CD8-positive, alpha-beta memory T cell (primary cell): ENCODE data around the gene ARVCF. TPM values are rescaled to one million over a fixed set of nuclear protein-coding genes. Genes with fewer than 3 reads are reported as not detected.
"Not testable (repeated sequence)": the region's sequence is repeated elsewhere in the genome, so short reads cannot be mapped to it uniquely, and the experiment has no call there.

Source experiments
- CTCF ChIA-PET: fragments of 350-600 bp; sonication (Branson Sonifier 250); formaldehyde crosslinking; loops from one replicate; lab custom pipeline; 2021; ENCODE audit warnings: antibody characterized with exemption; lab: Charles Lee
- POLR2A ChIA-PET: fragments of 350-600 bp; sonication (Branson Sonifier 250); formaldehyde crosslinking; loops from one replicate; lab custom pipeline; 2021; ENCODE audit warnings: antibody characterized with exemption; lab: Charles Lee
- DNase-seq, 5 donors: peaks; one replicate each; pipeline versions ENCODE4 v3.0.0 to v3.0.0-alpha.2; 2020 to 2022; ENCODE audit warnings: mixed read lengths in 1 of 5
- H3K27ac ChIP-seq: one replicate; pipeline ENCODE4 v1.7.0; 2013; ENCODE audit warnings: low read depth, mild to moderate bottlenecking, low read length, moderate library complexity
- H3K27me3 ChIP-seq: 2 replicates; pipeline ENCODE4 v1.7.0; 2013; ENCODE audit warnings: low read length, mild to moderate bottlenecking; ENCODE audit not compliant: insufficient read depth, poor library complexity, severe bottlenecking
- H3K36me3 ChIP-seq: 2 replicates; pipeline ENCODE4 v1.7.0; 2013; ENCODE audit warnings: mild to moderate bottlenecking, low read length, moderate library complexity; ENCODE audit not compliant: insufficient read depth
- H3K4me1 ChIP-seq: 2 replicates; pipeline ENCODE4 v1.7.0; 2013; ENCODE audit warnings: mild to moderate bottlenecking, low read length, moderate library complexity; ENCODE audit not compliant: insufficient read depth
- H3K4me3 ChIP-seq: 2 replicates; pipeline ENCODE4 v1.7.0; 2013; ENCODE audit warnings: mild to moderate bottlenecking, low read length
- H3K9me3 ChIP-seq: 2 replicates; pipeline ENCODE4 v1.7.0; 2013; ENCODE audit warnings: mild to moderate bottlenecking, low read length
- H3K27ac Mint-ChIP-seq, 8 donors: one replicate each; pipeline ENCODE4 v1.8.0; 2020 to 2021; ENCODE audit warnings: mixed read lengths in 8 of 8, mild to moderate bottlenecking in 6 of 8, inconsistent platforms in 3 of 8, moderate library complexity in 3 of 8
- H3K27me3 Mint-ChIP-seq, 2 donors: one replicate each; pipeline ENCODE4 v1.8.0; 2020 to 2021; ENCODE audit warnings: mixed read lengths in 2 of 2, mild to moderate bottlenecking in 1 of 2, moderate library complexity in 1 of 2
- H3K36me3 Mint-ChIP-seq, 3 donors: one replicate each; pipeline ENCODE4 v1.8.0; 2020 to 2021; ENCODE audit warnings: mixed read lengths in 3 of 3, inconsistent platforms in 1 of 3, mild to moderate bottlenecking in 1 of 3
- H3K4me1 Mint-ChIP-seq, 3 donors: one replicate each; pipeline ENCODE4 v1.8.0; 2020 to 2021; ENCODE audit warnings: mixed read lengths in 3 of 3, inconsistent platforms in 1 of 3, mild to moderate bottlenecking in 1 of 3
- H3K4me3 Mint-ChIP-seq, 7 donors: one replicate each; pipeline ENCODE4 v1.8.0; 2020 to 2021; ENCODE audit warnings: mixed read lengths in 7 of 7, mild to moderate bottlenecking in 6 of 7, moderate library complexity in 4 of 7, inconsistent platforms in 2 of 7
- H3K9me3 Mint-ChIP-seq, 5 donors: one replicate each; pipeline ENCODE4 v1.8.0; 2020 to 2022; ENCODE audit warnings: mixed read lengths in 5 of 5, mild to moderate bottlenecking in 3 of 5, moderate library complexity in 2 of 5, inconsistent platforms in 1 of 5
- polyA plus RNA-seq: library from polyadenylated mRNA; unstranded; fragments of 300-500 nt; fragmentation: Illumina TruSeq; gene quantifications from one replicate; pipeline ENCODE4 v1.2.3, GENCODE V29; 2021
- total RNA-seq, 2 experiments: library from RNA; stranded (reverse); gene quantifications; one replicate each; pipeline ENCODE4 v1.2.3, GENCODE V29; 2021

ARVCF gene
- total and polyA plus RNA-seq, 3 experiments from 2014 or later = 0.92 to 1.8 (median 1.4) TPM

- no peak overlapping the region for H3K27ac ChIP-seq
- no peak for DNase-seq
- Mint-ChIP-seq H3K36me3 (peaks cover 13 to 34% (median 28%) of the 10 kb centered on the region in 3 donors), H3K27ac (peak overlapping the region in 3 of 8 donors; percentile 26 to 62 (median 43)), H3K9me3 (peaks cover 6 to 19% (median 13%) of the 10 kb centered on the region in 5 donors), H3K27me3 (no peaks in the 10 kb centered on the region), H3K4me3 (peak overlapping the region in 1 of 7 donors; percentile 95), H3K4me1 (peaks cover 25 to 31% (median 27%) of the 10 kb centered on the region in 3 donors)
- H3K36me3 ChIP-seq = no peaks in the 10 kb centered on the region
- CTCF ChIA-PET = no interaction called here
- POLR2A ChIA-PET = no interaction called here
- peaks cover 21% of the 10 kb centered on the region for H3K4me1 ChIP-seq
- H3K27me3 ChIP-seq = no peaks in the 10 kb centered on the region
- H3K4me3 ChIP-seq = no peak overlapping the region
- H3K9me3 ChIP-seq = no peaks in the 10 kb centered on the region
These were observed 78.8 kb downstream of the ARVCF start for GRCh38 chr22:19937616-19938473.

GRCh38 chr22:19936513-19936912 is 80.1 kb downstream of the ARVCF start:
- H3K4me1 Mint-ChIP-seq = peaks cover 17 to 21% (median 17%) of the 10 kb centered on the region in 3 donors
- no peaks in the 10 kb centered on the region for H3K27me3 Mint-ChIP-seq
- peak overlapping the region in 1 of 8 donors; percentile 75 for H3K27ac Mint-ChIP-seq
- H3K27me3 ChIP-seq = no peaks in the 10 kb centered on the region
- H3K9me3 ChIP-seq = no peaks in the 10 kb centered on the region
- ChIA-PET POLR2A (no interaction called here), CTCF (no interaction called here)
- peaks cover 12% of the 10 kb centered on the region for H3K4me1 ChIP-seq
- peaks cover 13 to 28% (median 28%) of the 10 kb centered on the region in 3 donors for H3K36me3 Mint-ChIP-seq
- no peak overlapping the region for H3K4me3 ChIP-seq
- no peak overlapping the region for H3K4me3 Mint-ChIP-seq
- DNase-seq = no peak
- no peaks in the 10 kb centered on the region for H3K36me3 ChIP-seq
- H3K27ac ChIP-seq = no peak overlapping the region
- H3K9me3 Mint-ChIP-seq = peaks cover 6 to 19% (median 13%) of the 10 kb centered on the region in 5 donors

- H3K27ac ChIP-seq, POLR2A ChIA-PET, H3K9me3 ChIP-seq, H3K4me3 Mint-ChIP-seq, H3K27me3 ChIP-seq, H3K4me1 ChIP-seq, H3K27ac Mint-ChIP-seq, DNase-seq, H3K4me1 Mint-ChIP-seq, CTCF ChIA-PET, H3K4me3 ChIP-seq, H3K27me3 Mint-ChIP-seq, H3K36me3 ChIP-seq: not testable (repeated sequence)
- peaks cover 6 to 19% (median 13%) of the 10 kb centered on the region in 5 donors for H3K9me3 Mint-ChIP-seq
- H3K36me3 Mint-ChIP-seq = peaks cover 13 to 32% (median 28%) of the 10 kb centered on the region in 3 donors
These were observed 81.4 kb downstream of the ARVCF start for GRCh38 chr22:19935123-19935718.

- Mint-ChIP-seq H3K27ac (peak overlapping the region in 3 of 8 donors; percentile 51 to 72 (median 68)), H3K27me3 (no peaks in the 10 kb centered on the region), H3K4me3 (no peak overlapping the region), H3K9me3 (peaks cover 6 to 19% (median 13%) of the 10 kb centered on the region in 5 donors), H3K4me1 (peaks cover 0 to 6% (median 3%) of the 10 kb centered on the region in 3 donors), H3K36me3 (peaks cover 13 to 34% (median 28%) of the 10 kb centered on the region in 3 donors)
- POLR2A ChIA-PET = no interaction called here
- Histone ChIP-seq H3K9me3 (no peaks in the 10 kb centered on the region), H3K27me3 (no peaks in the 10 kb centered on the region), H3K4me1 (no peaks in the 10 kb centered on the region), H3K4me3 (no peak overlapping the region), H3K36me3 (no peaks in the 10 kb centered on the region), H3K27ac (no peak overlapping the region)
- CTCF ChIA-PET = interaction anchor here (1.0 kb wide), 1 partner anchor 24 kb away, joined by 4 read pairs; no protein-coding TSS in a partner anchor
- DNase-seq = no peak
These were observed 83.0 kb downstream of the ARVCF start for GRCh38 chr22:19933341-19934241.

- H3K27me3 ChIP-seq = no peaks in the 10 kb centered on the region
- Mint-ChIP-seq H3K4me3 (no peak overlapping the region), H3K9me3 (peaks cover 6 to 19% (median 13%) of the 10 kb centered on the region in 5 donors), H3K27ac (peak overlapping the region in 1 of 8 donors; percentile 36), H3K36me3 (peaks cover 13 to 35% (median 23%) of the 10 kb centered on the region in 3 donors), H3K4me1 (peaks cover 3 to 6% (median 5%) of the 10 kb centered on the region in 3 donors), H3K27me3 (no peaks in the 10 kb centered on the region)
- CTCF ChIA-PET = interaction anchor here (1.1 kb wide), 1 partner anchor 202 kb away, joined by 3 read pairs; no protein-coding TSS in a partner anchor
- no peaks in the 10 kb centered on the region for H3K4me1 ChIP-seq
- peaks cover 4% of the 10 kb centered on the region for H3K36me3 ChIP-seq
- no peak overlapping the region for H3K27ac ChIP-seq
- POLR2A ChIA-PET = no interaction called here
- H3K9me3 ChIP-seq = no peaks in the 10 kb centered on the region
- H3K4me3 ChIP-seq = no peak overlapping the region
- no peak for DNase-seq
These were observed 84.0 kb downstream of the ARVCF start for GRCh38 chr22:19932367-19933206.

GRCh38 chr22:19931514-19931913 is 85.1 kb downstream of the ARVCF start:
- Histone ChIP-seq H3K4me3 (no peak overlapping the region), H3K4me1 (no peaks in the 10 kb centered on the region), H3K36me3 (peaks cover 4% of the 10 kb centered on the region), H3K27ac (no peak overlapping the region), H3K9me3 (no peaks in the 10 kb centered on the region), H3K27me3 (no peaks in the 10 kb centered on the region)
- CTCF ChIA-PET = interaction anchor here (1.1 kb wide), 1 partner anchor 201 kb away, joined by 3 read pairs; no protein-coding TSS in a partner anchor
- POLR2A ChIA-PET = no interaction called here
- DNase-seq = no peak
- no peaks in the 10 kb centered on the region for H3K27me3 Mint-ChIP-seq
- peaks cover 11 to 27% (median 12%) of the 10 kb centered on the region in 3 donors for H3K36me3 Mint-ChIP-seq
- peaks cover under 1 to 13% (median 10%) of the 10 kb centered on the region in 5 donors for H3K9me3 Mint-ChIP-seq
- peaks cover 3 to 6% (median 5%) of the 10 kb centered on the region in 3 donors for H3K4me1 Mint-ChIP-seq
- no peak overlapping the region for H3K27ac Mint-ChIP-seq
- H3K4me3 Mint-ChIP-seq = no peak overlapping the region
